ENCODE results near the gene RRAS.

Gene RRAS

GRCh38 chr19:49593233-49594113, 46.5 kb downstream of the RRAS start:
- TF ChIP-seq CTCF (IDR thresholded peaks at IDR 0.05; ENCODE audit: low read length, missing control alignments): no peak
- peak; percentile 92 for DNase-seq (ENCODE audit: low read depth)
- peak overlapping the region; percentile 84 for H3K4me3 ChIP-seq (replicated peaks; ENCODE audit: low read depth, low read length)

DNA sequence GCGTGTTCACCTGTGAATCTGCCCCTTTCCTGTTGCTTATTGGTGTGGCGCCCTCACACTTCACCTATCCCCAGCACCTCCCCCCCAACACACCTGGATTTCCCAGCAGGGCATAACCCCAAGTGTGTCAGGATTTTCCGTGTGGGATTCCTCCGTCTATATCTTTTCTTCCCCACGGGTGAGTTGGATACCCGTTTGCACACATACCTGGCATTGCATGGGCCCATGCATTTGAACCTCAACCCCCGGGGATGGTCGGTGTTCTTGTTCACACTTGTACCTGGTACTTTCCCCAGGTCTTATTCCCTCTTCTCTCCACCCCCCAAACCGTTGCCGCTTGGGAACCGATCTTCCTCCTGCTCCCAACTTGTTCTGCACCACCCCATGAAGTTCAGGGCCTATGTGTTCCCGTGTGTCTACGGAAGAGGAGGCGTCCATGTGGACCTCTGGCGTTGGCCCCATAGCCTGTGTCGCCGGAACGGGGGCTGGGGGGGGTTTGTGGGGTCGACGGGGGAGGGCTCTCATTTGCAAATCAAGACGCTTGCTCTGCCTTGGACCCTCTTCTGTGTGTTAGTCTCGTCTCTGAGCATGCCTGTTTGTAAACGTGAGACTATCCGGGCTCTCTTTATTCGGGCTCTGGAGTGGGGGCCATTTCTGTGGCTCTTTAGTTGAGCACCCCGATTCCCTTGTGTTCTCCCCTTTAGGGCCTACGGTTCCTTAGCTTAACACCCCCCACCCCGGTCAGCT, 47.3 kb downstream of the RRAS start:
- H3K4me3 ChIP-seq (replicated peaks; ENCODE audit: low read depth, low read length): peak overlapping the region; percentile 84
- TF ChIP-seq CTCF (IDR thresholded peaks at IDR 0.05; ENCODE audit: low read length, missing control alignments): no peak
- no peak for DNase-seq (ENCODE audit: low read depth)

GRCh38 chr19:49591731-49592485, 48.0 kb downstream of the RRAS start:
- H3K4me3 ChIP-seq (replicated peaks; ENCODE audit: low read depth, low read length): peak overlapping the region; percentile 84
- peak; percentile 31 for DNase-seq (ENCODE audit: low read depth)

DNA sequence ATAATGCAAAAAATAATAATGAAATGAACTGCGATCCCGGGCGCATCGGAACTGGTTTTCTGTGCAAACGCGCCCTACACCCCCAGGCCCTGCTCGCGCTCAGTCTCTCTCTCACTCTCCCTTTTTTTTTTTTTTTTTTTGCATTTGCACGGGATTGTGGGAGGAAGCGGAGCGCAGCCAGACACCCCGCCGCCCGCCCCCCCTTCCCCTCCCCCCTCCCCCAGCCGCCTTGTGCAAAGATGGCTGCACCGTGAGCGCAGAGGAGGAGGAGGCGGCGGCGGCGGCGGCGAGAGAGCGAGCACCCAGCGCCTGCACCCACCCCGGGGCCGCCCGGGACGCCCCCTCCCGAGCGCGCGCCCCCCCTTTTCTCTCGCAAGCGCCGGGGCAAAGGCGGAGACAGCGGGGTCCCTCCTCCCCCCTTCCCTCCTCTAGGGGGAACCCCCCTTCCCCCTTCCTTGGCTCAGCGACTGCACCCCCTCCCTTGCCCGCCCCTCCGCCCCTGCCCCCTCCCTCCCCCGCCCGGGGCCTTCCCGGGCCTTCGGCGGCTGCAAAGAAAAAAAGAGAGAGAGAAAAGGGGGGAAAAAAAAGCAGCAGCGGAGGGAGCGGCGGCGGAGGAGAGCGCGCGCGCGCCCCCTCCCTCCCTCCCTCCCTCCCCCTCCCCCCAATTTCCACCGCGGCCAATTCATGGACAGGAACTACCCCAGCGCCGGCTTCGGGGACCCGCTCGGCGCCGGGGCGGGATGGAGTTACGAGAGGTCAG, 48.8 kb downstream of the RRAS start, which contains the start of gene PRR12:
PRR12 (plus strand) TSS at position 212 of the 760 bp plus-strand sequence; CDS start at position 685, 473 bp downstream.
- peak; percentile 77 for DNase-seq (ENCODE audit: low read depth)
- peak within 1 kb of the TSS; percentile 84 for H3K4me3 ChIP-seq (replicated peaks; ENCODE audit: low read depth, low read length)
- no peak for TF ChIP-seq CTCF (IDR thresholded peaks at IDR 0.05; ENCODE audit: low read length, missing control alignments)

More at GRCh38 chr19:49591731-49592485, 48.0 kb downstream of the RRAS start:
- TF ChIP-seq CTCF (IDR thresholded peaks at IDR 0.05; ENCODE audit: low read length, missing control alignments): no peak

- peak; percentile 19 for TF ChIP-seq CTCF (IDR thresholded peaks at IDR 0.05; ENCODE audit: low read length, missing control alignments)
- peak; percentile 98 for DNase-seq (ENCODE audit: low read depth)
- H3K4me3 ChIP-seq (replicated peaks; ENCODE audit: low read depth, low read length): peak overlapping the region; percentile 84
These were observed 49.6 kb downstream of the RRAS start for GRCh38 chr19:49590071-49590970.
